Fibroblast of skin of left quadriceps (primary cell): ENCODE results near the gene SLC30A5.
"Not testable (repeated sequence)": the region's sequence is repeated elsewhere in the genome, so short reads cannot be mapped to it uniquely, and the experiment has no call there.

Experiments used
- DNase-seq, 2 experiments: peaks; one replicate each; pipeline ENCODE4 v3.0.0-alpha.2; 2013; ENCODE audit warnings: low read depth in 2 of 2

SLC30A5 gene

GRCh38 chr5:69105996-69106906 is 12.4 kb downstream of the SLC30A5 start:
- no peak for DNase-seq

- DNase-seq = not testable (repeated sequence)
Observed at GRCh38 chr5:69108367-69108766, 14.6 kb downstream of the SLC30A5 start.

GRCh38 chr5:69113851-69114250 is 20.0 kb downstream of the SLC30A5 start:
- DNase-seq = no peak

- DNase-seq = no peak
Observed at GRCh38 chr5:69115526-69115925, 21.7 kb downstream of the SLC30A5 start.

- peak; percentile 64 to 68 for DNase-seq
Observed at GRCh38 chr5:69129413-69129812, 35.6 kb downstream of the SLC30A5 start.

GRCh38 chr5:69130241-69130640 is 36.4 kb downstream of the SLC30A5 start:
- DNase-seq = no peak

GRCh38 chr5:69131304-69131703 is 37.5 kb downstream of the SLC30A5 start:
- no peak for DNase-seq

GRCh38 chr5:69134126-69134525 is 40.3 kb downstream of the SLC30A5 start:
- no peak for DNase-seq

GRCh38 chr5:69136293-69136692 is 42.5 kb downstream of the SLC30A5 start:
- peak in 1 of 2 experiments; percentile 12 for DNase-seq

- not testable (repeated sequence) for DNase-seq
Observed at GRCh38 chr5:69137208-69137607, 43.4 kb downstream of the SLC30A5 start.

GRCh38 chr5:69137807-69138206 is 44.0 kb downstream of the SLC30A5 start:
- no peak for DNase-seq

- DNase-seq = peak in 1 of 2 experiments; percentile 1
Observed at GRCh38 chr5:69138766-69139165, 45.0 kb downstream of the SLC30A5 start.

GRCh38 chr5:69140239-69140638 is 46.4 kb downstream of the SLC30A5 start:
- not testable (repeated sequence) for DNase-seq

GRCh38 chr5:69140827-69141226 is 47.0 kb downstream of the SLC30A5 start:
- no peak for DNase-seq

GRCh38 chr5:69148576-69148975 is 54.8 kb downstream of the SLC30A5 start:
- DNase-seq = not testable (repeated sequence)

- no peak for DNase-seq
Observed at GRCh38 chr5:69148981-69149675, 55.3 kb downstream of the SLC30A5 start.

GRCh38 chr5:69149676-69150010 is 55.8 kb downstream of the SLC30A5 start:
- DNase-seq = no peak

GRCh38 chr5:69152731-69153130 is 58.9 kb downstream of the SLC30A5 start:
- no peak for DNase-seq

GRCh38 chr5:69156456-69156855 is 62.6 kb downstream of the SLC30A5 start:
- DNase-seq = no peak

GRCh38 chr5:69158039-69158438 is 64.2 kb downstream of the SLC30A5 start:
- DNase-seq = no peak

GRCh38 chr5:69160651-69161050 is 66.8 kb downstream of the SLC30A5 start:
- DNase-seq = no peak

GRCh38 chr5:69166686-69167492 is 73.1 kb downstream of the SLC30A5 start, which contains the start of gene CCNB1:
TSS of gene CCNB1 (plus strand) at chr5:69167150. CDS start at chr5:69167263, 113 bp downstream.
- DNase-seq = peak; percentile 91 to 94
